ENCODE data around the gene RIBC1. TPM values are rescaled to one million over a fixed set of nuclear protein-coding genes. Genes with fewer than 3 reads are reported as not detected.

RIBC1 gene
- polyA plus RNA-seq, 1 of the 3 experiments (the other 2 are of a cell fraction): 0.33 TPM

DNA sequence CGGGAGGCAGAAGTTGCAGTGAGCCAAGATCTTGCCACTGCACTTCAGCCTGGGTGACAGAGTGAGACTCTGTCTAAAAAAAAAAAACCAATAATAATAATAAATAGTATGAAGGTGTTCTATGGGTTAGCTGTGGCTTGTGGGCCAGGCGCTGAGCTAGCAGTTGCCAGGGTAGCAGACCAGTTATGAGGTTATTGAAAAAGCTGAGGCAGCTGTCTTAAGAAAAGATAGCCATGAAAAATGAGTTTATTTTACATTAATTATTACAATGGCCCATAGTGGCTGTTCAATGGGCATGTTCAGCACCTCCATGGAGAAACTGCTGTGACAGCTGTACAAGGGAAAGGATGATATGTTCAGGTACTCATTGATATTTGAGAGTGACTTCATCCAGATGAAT, 24.8 kb downstream of the RIBC1 start:
- Histone ChIP-seq H3K4me1 (ENCODE audit: control insufficient read depth in 1 of 2, insufficient read depth in 2 of 2, low read depth in 1 of 2, low read length in 1 of 2) (no peaks in the 10 kb centered on the region), H2AFZ (ENCODE audit: low read depth) (no peak overlapping the region), H3K4me3 (ENCODE audit: low read depth in 2 of 2, low read length in 1 of 2) (no peak overlapping the region), H3K27me3 (ENCODE audit: insufficient read depth) (no peaks in the 10 kb centered on the region; the same call in 1 of the 2 replicates), H3K4me2 (no peak overlapping the region), H3K79me2 (ENCODE audit: insufficient read depth) (no peaks in the 10 kb centered on the region), H3K9me3 (no peaks in the 10 kb centered on the region), H3K9ac (no peak overlapping the region), H3K36me3 (replicated peaks in 1 of 2; ENCODE audit: control insufficient read depth in 1 of 2, insufficient read depth in 2 of 2, low read length in 1 of 2) (no peaks in the 10 kb centered on the region), H3K9me2 (no peaks in the 10 kb centered on the region), H4K20me1 (ENCODE audit: insufficient read depth) (no peaks in the 10 kb centered on the region), H3F3A (replicated peaks; ENCODE audit: insufficient read depth) (no peaks in the 10 kb centered on the region), H3K27ac (ENCODE audit: low read depth in 2 of 2, low read length in 1 of 2) (no peak overlapping the region)
- ChIA-PET POLR2A (no interaction called here), CTCF (interaction anchor here (0.6 to 2.7 kb wide), 5 partner anchors 11 to 134 kb away, joined by 3 to 16 read pairs (median 10); no protein-coding TSS in a partner anchor)
- TF ChIP-seq FOSL2 (IDR thresholded peaks at IDR 0.05; ENCODE audit: borderline replicate concordance, low read depth) (no peak), EP300 (IDR thresholded peaks at IDR 0.05; ENCODE audit: borderline replicate concordance in 1 of 2, low read depth in 1 of 2, low read length in 1 of 2) (no peak), RXRA (IDR thresholded peaks at IDR 0.05; ENCODE audit: borderline replicate concordance, low read depth) (no peak), SIN3A (IDR thresholded peaks at IDR 0.05; ENCODE audit: borderline replicate concordance, low read depth, low read length) (no peak), NFIC (IDR thresholded peaks at IDR 0.05; ENCODE audit: borderline replicate concordance) (no peak), MEF2A (IDR thresholded peaks at IDR 0.05; ENCODE audit: borderline replicate concordance, low read depth) (no peak)
- TF ChIP-seq, protein P1, sequence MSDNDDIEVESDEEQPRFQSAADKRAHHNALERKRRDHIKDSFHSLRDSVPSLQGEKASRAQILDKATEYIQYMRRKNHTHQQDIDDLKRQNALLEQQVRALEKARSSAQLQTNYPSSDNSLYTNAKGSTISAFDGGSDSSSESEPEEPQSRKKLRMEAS (IDR thresholded peaks at IDR 0.05; ENCODE audit: low read depth): no peak
- TF ChIP-seq, protein P2, sequence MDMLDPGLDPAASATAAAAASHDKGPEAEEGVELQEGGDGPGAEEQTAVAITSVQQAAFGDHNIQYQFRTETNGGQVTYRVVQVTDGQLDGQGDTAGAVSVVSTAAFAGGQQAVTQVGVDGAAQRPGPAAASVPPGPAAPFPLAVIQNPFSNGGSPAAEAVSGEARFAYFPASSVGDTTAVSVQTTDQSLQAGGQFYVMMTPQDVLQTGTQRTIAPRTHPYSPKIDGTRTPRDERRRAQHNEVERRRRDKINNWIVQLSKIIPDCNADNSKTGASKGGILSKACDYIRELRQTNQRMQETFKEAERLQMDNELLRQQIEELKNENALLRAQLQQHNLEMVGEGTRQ (IDR thresholded peaks at IDR 0.05; ENCODE audit: borderline replicate concordance, low read depth, low read length): no peak
- TF ChIP-seq, protein P3, sequence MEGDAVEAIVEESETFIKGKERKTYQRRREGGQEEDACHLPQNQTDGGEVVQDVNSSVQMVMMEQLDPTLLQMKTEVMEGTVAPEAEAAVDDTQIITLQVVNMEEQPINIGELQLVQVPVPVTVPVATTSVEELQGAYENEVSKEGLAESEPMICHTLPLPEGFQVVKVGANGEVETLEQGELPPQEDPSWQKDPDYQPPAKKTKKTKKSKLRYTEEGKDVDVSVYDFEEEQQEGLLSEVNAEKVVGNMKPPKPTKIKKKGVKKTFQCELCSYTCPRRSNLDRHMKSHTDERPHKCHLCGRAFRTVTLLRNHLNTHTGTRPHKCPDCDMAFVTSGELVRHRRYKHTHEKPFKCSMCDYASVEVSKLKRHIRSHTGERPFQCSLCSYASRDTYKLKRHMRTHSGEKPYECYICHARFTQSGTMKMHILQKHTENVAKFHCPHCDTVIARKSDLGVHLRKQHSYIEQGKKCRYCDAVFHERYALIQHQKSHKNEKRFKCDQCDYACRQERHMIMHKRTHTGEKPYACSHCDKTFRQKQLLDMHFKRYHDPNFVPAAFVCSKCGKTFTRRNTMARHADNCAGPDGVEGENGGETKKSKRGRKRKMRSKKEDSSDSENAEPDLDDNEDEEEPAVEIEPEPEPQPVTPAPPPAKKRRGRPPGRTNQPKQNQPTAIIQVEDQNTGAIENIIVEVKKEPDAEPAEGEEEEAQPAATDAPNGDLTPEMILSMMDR (IDR thresholded peaks at IDR 0.05): no peak
- TF ChIP-seq, protein P4, sequence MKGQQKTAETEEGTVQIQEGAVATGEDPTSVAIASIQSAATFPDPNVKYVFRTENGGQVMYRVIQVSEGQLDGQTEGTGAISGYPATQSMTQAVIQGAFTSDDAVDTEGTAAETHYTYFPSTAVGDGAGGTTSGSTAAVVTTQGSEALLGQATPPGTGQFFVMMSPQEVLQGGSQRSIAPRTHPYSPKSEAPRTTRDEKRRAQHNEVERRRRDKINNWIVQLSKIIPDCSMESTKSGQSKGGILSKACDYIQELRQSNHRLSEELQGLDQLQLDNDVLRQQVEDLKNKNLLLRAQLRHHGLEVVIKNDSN (IDR thresholded peaks at IDR 0.05; ENCODE audit: borderline replicate concordance, low read depth): no peak
- no peak for DNase-seq
- WGBS (ENCODE audit: low lambda C conversion rate): 45% methylated on average over 2 of the region's 2 CpGs

DNA sequence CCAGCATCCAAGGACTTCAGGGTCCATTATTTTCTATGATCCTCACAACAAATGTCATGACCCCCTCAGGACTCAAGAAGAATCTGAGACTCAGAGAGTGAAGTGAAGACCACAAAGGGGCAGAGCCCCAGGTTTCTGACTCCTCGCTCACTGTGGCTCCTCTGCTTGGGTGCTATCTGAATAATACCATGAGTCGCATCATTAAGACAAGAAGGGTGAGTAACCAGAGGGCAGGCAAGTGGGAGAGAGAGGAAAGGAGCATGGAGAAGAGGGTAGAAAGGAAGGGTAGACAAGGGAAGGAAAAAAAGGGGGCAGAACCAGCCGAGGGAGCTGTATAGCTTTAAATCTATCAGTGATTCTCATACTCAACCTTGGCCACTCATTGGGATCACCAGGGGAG, 27.0 kb downstream of the RIBC1 start:
- H3K4me3 ChIP-seq (ENCODE audit: low read depth in 2 of 2, low read length in 1 of 2): no peak overlapping the region
- no peaks in the 10 kb centered on the region for H3K79me2 ChIP-seq (ENCODE audit: insufficient read depth)
- no peak overlapping the region for H3K4me2 ChIP-seq
- H3K27me3 ChIP-seq (ENCODE audit: insufficient read depth): no peaks in the 10 kb centered on the region; the same call in 1 of the 2 replicates
- H3K9ac ChIP-seq: no peak overlapping the region
- WGBS (ENCODE audit: low lambda C conversion rate): 47% methylated on average over 3 of the region's 3 CpGs
- H2AFZ ChIP-seq (ENCODE audit: low read depth): no peak overlapping the region
- H3K4me1 ChIP-seq (ENCODE audit: control insufficient read depth in 1 of 2, insufficient read depth in 2 of 2, low read depth in 1 of 2, low read length in 1 of 2): no peaks in the 10 kb centered on the region
- no peaks in the 10 kb centered on the region for H3K9me2 ChIP-seq
- no peaks in the 10 kb centered on the region for H4K20me1 ChIP-seq (ENCODE audit: insufficient read depth)
- H3F3A ChIP-seq (replicated peaks; ENCODE audit: insufficient read depth): no peaks in the 10 kb centered on the region
- ChIA-PET POLR2A (no interaction called here), CTCF (interaction anchor here (0.9 to 1.6 kb wide), 4 partner anchors 32 to 165 kb away, joined by 3 to 5 read pairs (median 4); no protein-coding TSS in a partner anchor)
- no peak for DNase-seq
- no peaks in the 10 kb centered on the region for H3K9me3 ChIP-seq
- H3K27ac ChIP-seq (ENCODE audit: low read depth in 2 of 2, low read length in 1 of 2): no peak overlapping the region
- H3K36me3 ChIP-seq (replicated peaks in 1 of 2; ENCODE audit: control insufficient read depth in 1 of 2, insufficient read depth in 2 of 2, low read length in 1 of 2): no peaks in the 10 kb centered on the region
- TF ChIP-seq, protein P4 (IDR thresholded peaks at IDR 0.05; ENCODE audit: borderline replicate concordance, low read depth): no peak
- TF ChIP-seq RAD21 (IDR thresholded peaks at IDR 0.05; ENCODE audit: low read length): no peak
- TF ChIP-seq NRF1 (IDR thresholded peaks at IDR 0.05; ENCODE audit: low read depth, low read length): no peak
- TF ChIP-seq, protein P5, sequence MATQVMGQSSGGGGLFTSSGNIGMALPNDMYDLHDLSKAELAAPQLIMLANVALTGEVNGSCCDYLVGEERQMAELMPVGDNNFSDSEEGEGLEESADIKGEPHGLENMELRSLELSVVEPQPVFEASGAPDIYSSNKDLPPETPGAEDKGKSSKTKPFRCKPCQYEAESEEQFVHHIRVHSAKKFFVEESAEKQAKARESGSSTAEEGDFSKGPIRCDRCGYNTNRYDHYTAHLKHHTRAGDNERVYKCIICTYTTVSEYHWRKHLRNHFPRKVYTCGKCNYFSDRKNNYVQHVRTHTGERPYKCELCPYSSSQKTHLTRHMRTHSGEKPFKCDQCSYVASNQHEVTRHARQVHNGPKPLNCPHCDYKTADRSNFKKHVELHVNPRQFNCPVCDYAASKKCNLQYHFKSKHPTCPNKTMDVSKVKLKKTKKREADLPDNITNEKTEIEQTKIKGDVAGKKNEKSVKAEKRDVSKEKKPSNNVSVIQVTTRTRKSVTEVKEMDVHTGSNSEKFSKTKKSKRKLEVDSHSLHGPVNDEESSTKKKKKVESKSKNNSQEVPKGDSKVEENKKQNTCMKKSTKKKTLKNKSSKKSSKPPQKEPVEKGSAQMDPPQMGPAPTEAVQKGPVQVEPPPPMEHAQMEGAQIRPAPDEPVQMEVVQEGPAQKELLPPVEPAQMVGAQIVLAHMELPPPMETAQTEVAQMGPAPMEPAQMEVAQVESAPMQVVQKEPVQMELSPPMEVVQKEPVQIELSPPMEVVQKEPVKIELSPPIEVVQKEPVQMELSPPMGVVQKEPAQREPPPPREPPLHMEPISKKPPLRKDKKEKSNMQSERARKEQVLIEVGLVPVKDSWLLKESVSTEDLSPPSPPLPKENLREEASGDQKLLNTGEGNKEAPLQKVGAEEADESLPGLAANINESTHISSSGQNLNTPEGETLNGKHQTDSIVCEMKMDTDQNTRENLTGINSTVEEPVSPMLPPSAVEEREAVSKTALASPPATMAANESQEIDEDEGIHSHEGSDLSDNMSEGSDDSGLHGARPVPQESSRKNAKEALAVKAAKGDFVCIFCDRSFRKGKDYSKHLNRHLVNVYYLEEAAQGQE (IDR thresholded peaks at IDR 0.05; ENCODE audit: low read depth, low read length): no peak
- no peak for TF ChIP-seq GABPA (IDR thresholded peaks at IDR 0.05; ENCODE audit: low read depth)
- no peak for TF ChIP-seq NFIC (IDR thresholded peaks at IDR 0.05; ENCODE audit: borderline replicate concordance)
- no peak for TF ChIP-seq TAF1 (IDR thresholded peaks at IDR 0.05; ENCODE audit: borderline replicate concordance, low read depth, low read length)
- TF ChIP-seq YY1 (IDR thresholded peaks at IDR 0.05; ENCODE audit: low read depth): no peak
- TF ChIP-seq, protein P1 (IDR thresholded peaks at IDR 0.05; ENCODE audit: low read depth): no peak
- no peak for TF ChIP-seq RCOR1 (IDR thresholded peaks at IDR 0.05; ENCODE audit: low read length)
- no peak for TF ChIP-seq SIN3A (IDR thresholded peaks at IDR 0.05; ENCODE audit: borderline replicate concordance, low read depth, low read length)
